HCT116 (cell line): Measurements from ENCODE around the gene CTSL. TPM values are rescaled to one million over a fixed set of nuclear protein-coding genes. Genes with fewer than 3 reads are reported as not detected.

Experiments
- ATAC-seq: fragments of 200-7000 bp; cut with Tn5 transposase; 2 replicates; pipeline ENCODE4 v1.9.1; 2020; ENCODE audit warnings: mild to moderate bottlenecking, moderate library complexity
- BruUV-seq: library from RNA; stranded (reverse); fragments of 400-500 nt; replicated peaks from 2 replicates; lab custom pipeline; 2021; lab: Mats Ljungman, UMichigan
- CTCF ChIA-PET: fragments of 300-600 bp; sonication (Branson Sonifier 250); formaldehyde crosslinking; loops from one replicate; lab custom pipeline; 2021; ENCODE audit warnings: antibody characterized with exemption; lab: Charles Lee
- POLR2A ChIA-PET: fragments of 300-600, 350-600 bp; sonication (Branson Sonifier 250); formaldehyde crosslinking; loops from one replicate; lab custom pipeline; 2021; ENCODE audit warnings: antibody characterized with exemption; lab: Charles Lee
- RAD21 ChIA-PET, 2 experiments: fragments of 300-600 bp; sonication (Branson Sonifier 250); formaldehyde crosslinking; loops; one replicate each; lab custom pipeline; 2023; ENCODE audit warnings: low total read pairs in 2 of 2; ENCODE audit not compliant: uncharacterized antibody in 2 of 2, unreplicated experiment in 2 of 2, low non-redundant PET in 1 of 2; lab: Charles Lee
- DNase-seq: peaks from one replicate; pipeline ENCODE4 v3.0.0-alpha.2; 2010; ENCODE audit warnings: low read depth, low spot score
- H2AFZ ChIP-seq: fragments of 200-600 bp; shearing (Covaris generic), sonication (generic); 2 replicates; pipeline ENCODE4 v1.6.1; 2017; ENCODE audit warnings: low read depth, mixed run types, mixed read lengths, antibody characterized with exemption, low read length; ENCODE audit not compliant: poor library complexity, severe bottlenecking
- H3K27ac ChIP-seq: 2 replicates; pipeline ENCODE4 v1.5.1; 2012; ENCODE audit warnings: low read depth, low read length
- H3K27me3 ChIP-seq: fragments of 200-600 bp; sonication (generic); 2 replicates; pipeline ENCODE4 v1.6.1; 2016; ENCODE audit warnings: mixed run types, low read length, mixed read lengths; ENCODE audit not compliant: insufficient read depth
- H3K36me3 ChIP-seq, 2 experiments: fragments of 200-500 bp in 1 of 2; fragments of 200-600 bp in 1 of 2; sonication (Bioruptor generic) in 1 of 2; sonication (generic) in 1 of 2; 2 replicates each; pipeline versions ENCODE4 v1.5.1 to v1.6.1; 2014 to 2016; ENCODE audit warnings: low read length in 2 of 2, inconsistent platforms in 1 of 2, mixed read lengths in 1 of 2, mixed run types in 1 of 2; ENCODE audit not compliant: insufficient read depth in 2 of 2, control insufficient read depth in 1 of 2
- H3K4me1 ChIP-seq, 2 experiments: fragments of 200-600 bp in 1 of 2; sonication (generic) in 1 of 2; 2 replicates each; pipeline versions ENCODE4 v1.5.1 to v1.6.1; 2012 to 2017; ENCODE audit warnings: low read length in 2 of 2, inconsistent platforms in 1 of 2, mild to moderate bottlenecking in 1 of 2, mixed read lengths in 1 of 2, mixed run types in 1 of 2, moderate library complexity in 1 of 2; ENCODE audit not compliant: insufficient read depth in 2 of 2, control insufficient read depth in 1 of 2
- H3K4me2 ChIP-seq: fragments of 200-600 bp; sonication (generic); 2 replicates; pipeline ENCODE4 v1.6.1; 2017; ENCODE audit warnings: mixed run types, low read length, mixed read lengths
- H3K4me3 ChIP-seq, 2 experiments: fragments of 200-600 bp in 1 of 2; sonication (generic) in 1 of 2; replicated peaks in 1 of 2; 2 replicates each; pipeline ENCODE4 v1.5.1; 2011 to 2016; ENCODE audit warnings: low read length in 2 of 2, control low read depth in 1 of 2, low read depth in 1 of 2, mild to moderate bottlenecking in 1 of 2, mixed read lengths in 1 of 2, mixed run types in 1 of 2
- H3K79me2 ChIP-seq: fragments of 200-600 bp; sonication (generic); 2 replicates; pipeline ENCODE4 v1.6.1; 2017; ENCODE audit warnings: mild to moderate bottlenecking, mixed run types, low read length, moderate library complexity, mixed read lengths; ENCODE audit not compliant: insufficient read depth
- H3K9ac ChIP-seq: fragments of 200-600 bp; sonication (generic); 2 replicates; pipeline ENCODE4 v1.6.1; 2016; ENCODE audit warnings: low read length, mixed read lengths
- H3K9me2 ChIP-seq: fragments of 200-600 bp; sonication (generic), shearing (Covaris generic); 2 replicates; pipeline ENCODE4 v1.6.1; 2017; ENCODE audit warnings: mixed run types, mild to moderate bottlenecking, moderate library complexity; ENCODE audit not compliant: insufficient read depth
- H3K9me3 ChIP-seq, 2 experiments: fragments of 200-500 bp in 1 of 2; fragments of 200-600 bp in 1 of 2; sonication (Bioruptor generic) in 1 of 2; sonication (generic) in 1 of 2; 2 replicates each; pipeline ENCODE4 v1.6.1; 2014 to 2017; ENCODE audit warnings: low read length in 2 of 2, mixed read lengths in 2 of 2, inconsistent platforms in 1 of 2, low read depth in 1 of 2, mild to moderate bottlenecking in 1 of 2, mixed run types in 1 of 2, moderate library complexity in 1 of 2; ENCODE audit not compliant: control insufficient read depth in 1 of 2, insufficient read depth in 1 of 2
- H4K20me1 ChIP-seq: fragments of 200-600 bp; sonication (generic), shearing (Covaris generic); 2 replicates; pipeline ENCODE4 v1.6.1; 2017; ENCODE audit warnings: mixed run types, mild to moderate bottlenecking, moderate library complexity; ENCODE audit not compliant: insufficient read depth
- CEBPB ChIP-seq: IDR thresholded peaks from 2 replicates; pipeline ENCODE4 v1.6.1; 2012; ENCODE audit warnings: low read depth
- EZH2phosphoT487 ChIP-seq: fragments of 200-600 bp; IDR thresholded peaks from 2 replicates; pipeline ENCODE4 v1.6.1; 2018; ENCODE audit warnings: antibody characterized with exemption, borderline replicate concordance
- FOSL1 ChIP-seq: IDR thresholded peaks from 2 replicates; pipeline ENCODE4 v1.6.1; 2012; ENCODE audit warnings: low read depth
- JUND ChIP-seq: IDR thresholded peaks from 2 replicates; pipeline ENCODE4 v1.6.1; 2012
- POLR2AphosphoS5 ChIP-seq: IDR thresholded peaks from 2 replicates; pipeline ENCODE4 v1.6.1; 2011; ENCODE audit warnings: mild to moderate bottlenecking, low read depth, low read length, moderate library complexity
- RAD21 ChIP-seq: IDR thresholded peaks from 2 replicates; pipeline ENCODE4 v1.6.1; 2012; ENCODE audit warnings: low read depth, mild to moderate bottlenecking
- SIN3A ChIP-seq: IDR thresholded peaks from 2 replicates; pipeline ENCODE4 v1.6.1; 2012; ENCODE audit warnings: low read depth
- YY1 ChIP-seq: IDR thresholded peaks from 2 replicates; pipeline ENCODE4 v1.6.1; 2011; ENCODE audit warnings: low read length, low read depth, moderate library complexity, mild to moderate bottlenecking; ENCODE audit not compliant: insufficient replicate concordance; ENCODE audit errors: extremely low read depth
- ZFX ChIP-seq: fragments of 450-650 bp; IDR thresholded peaks from 2 replicates; pipeline ENCODE4 v1.6.1; 2017
- intact Hi-C: fragments of 100-400 bp; cut with micrococcal nuclease; formaldehyde crosslinking; loops from 2 replicates; pipeline ENCODE4 v1.10.0; 2022
- total RNA-seq: library from RNA; stranded (reverse); gene quantifications from one replicate; pipeline ENCODE4 v1.2.1, GENCODE V29; 2021; ENCODE audit not compliant: unreplicated experiment
- TF ChIP-seq, protein P1 (sequence below): IDR thresholded peaks from 2 replicates; pipeline ENCODE4 v1.6.1; 2011; ENCODE audit warnings: mild to moderate bottlenecking, low read length, moderate library complexity; ENCODE audit not compliant: insufficient replicate concordance; ENCODE audit errors: extremely low read depth
- TF ChIP-seq, protein P2 (sequence below): IDR thresholded peaks from 2 replicates; pipeline ENCODE4 v1.6.1; 2012; ENCODE audit warnings: low read depth

The CTSL gene
- total RNA-seq, 1 experiment from 2014 or later: 63.1 TPM

DNA sequence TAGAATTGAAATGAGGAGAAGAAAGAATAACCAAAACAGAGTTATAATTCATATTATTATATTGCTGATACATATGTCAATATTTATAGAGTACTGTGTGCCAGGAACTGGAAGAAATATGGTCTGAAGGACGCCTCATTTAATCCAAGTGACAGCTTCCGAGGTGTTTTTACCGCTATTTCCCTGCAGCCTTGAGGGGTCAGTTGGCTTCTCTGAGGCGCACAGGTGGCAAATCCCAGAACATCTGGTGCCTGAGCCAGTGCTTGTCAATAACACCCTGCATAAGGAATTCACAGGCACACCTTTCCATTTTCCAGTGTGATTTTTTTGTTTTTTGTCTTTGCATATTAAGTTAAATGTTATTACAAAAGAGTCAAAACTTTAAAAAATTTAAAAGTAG, 43.3 kb upstream of the CTSL start:
- Histone ChIP-seq H3K4me3 (no peak overlapping the region), H4K20me1 (no peaks in the 10 kb centered on the region), H3K9me3 (no peaks in the 10 kb centered on the region), H3K9me2 (no peaks in the 10 kb centered on the region), H3K79me2 (no peaks in the 10 kb centered on the region), H3K4me1 (peaks cover 0 to 4% of the 10 kb centered on the region in 2 experiments; a peak in 1 of 4 replicates), H3K36me3 (no peaks in the 10 kb centered on the region), H3K4me2 (no peak overlapping the region), H3K27me3 (no peaks in the 10 kb centered on the region), H3K9ac (no peak overlapping the region), H2AFZ (no peak overlapping the region), H3K27ac (no peak overlapping the region)
- POLR2A ChIA-PET: interaction anchor here (0.7 kb wide), 1 partner anchor 28 kb away, joined by 3 read pairs; no protein-coding TSS in a partner anchor
- RAD21 ChIA-PET: no interaction called here
- intact Hi-C loops: loop anchor here (10.0 kb wide), 1 partner anchor 1322 kb away; no protein-coding TSS in a partner anchor
- no peak for TF ChIP-seq YY1
- no peak for TF ChIP-seq EZH2phosphoT487
- no peak for TF ChIP-seq RAD21
- TF ChIP-seq ZFX: no peak
- no peak for TF ChIP-seq SIN3A
- no peak for TF ChIP-seq FOSL1
- TF ChIP-seq, protein P1, sequence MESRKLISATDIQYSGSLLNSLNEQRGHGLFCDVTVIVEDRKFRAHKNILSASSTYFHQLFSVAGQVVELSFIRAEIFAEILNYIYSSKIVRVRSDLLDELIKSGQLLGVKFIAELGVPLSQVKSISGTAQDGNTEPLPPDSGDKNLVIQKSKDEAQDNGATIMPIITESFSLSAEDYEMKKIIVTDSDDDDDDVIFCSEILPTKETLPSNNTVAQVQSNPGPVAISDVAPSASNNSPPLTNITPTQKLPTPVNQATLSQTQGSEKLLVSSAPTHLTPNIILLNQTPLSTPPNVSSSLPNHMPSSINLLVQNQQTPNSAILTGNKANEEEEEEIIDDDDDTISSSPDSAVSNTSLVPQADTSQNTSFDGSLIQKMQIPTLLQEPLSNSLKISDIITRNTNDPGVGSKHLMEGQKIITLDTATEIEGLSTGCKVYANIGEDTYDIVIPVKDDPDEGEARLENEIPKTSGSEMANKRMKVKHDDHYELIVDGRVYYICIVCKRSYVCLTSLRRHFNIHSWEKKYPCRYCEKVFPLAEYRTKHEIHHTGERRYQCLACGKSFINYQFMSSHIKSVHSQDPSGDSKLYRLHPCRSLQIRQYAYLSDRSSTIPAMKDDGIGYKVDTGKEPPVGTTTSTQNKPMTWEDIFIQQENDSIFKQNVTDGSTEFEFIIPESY: no peak
- no peak for TF ChIP-seq CEBPB
- TF ChIP-seq, protein P2, sequence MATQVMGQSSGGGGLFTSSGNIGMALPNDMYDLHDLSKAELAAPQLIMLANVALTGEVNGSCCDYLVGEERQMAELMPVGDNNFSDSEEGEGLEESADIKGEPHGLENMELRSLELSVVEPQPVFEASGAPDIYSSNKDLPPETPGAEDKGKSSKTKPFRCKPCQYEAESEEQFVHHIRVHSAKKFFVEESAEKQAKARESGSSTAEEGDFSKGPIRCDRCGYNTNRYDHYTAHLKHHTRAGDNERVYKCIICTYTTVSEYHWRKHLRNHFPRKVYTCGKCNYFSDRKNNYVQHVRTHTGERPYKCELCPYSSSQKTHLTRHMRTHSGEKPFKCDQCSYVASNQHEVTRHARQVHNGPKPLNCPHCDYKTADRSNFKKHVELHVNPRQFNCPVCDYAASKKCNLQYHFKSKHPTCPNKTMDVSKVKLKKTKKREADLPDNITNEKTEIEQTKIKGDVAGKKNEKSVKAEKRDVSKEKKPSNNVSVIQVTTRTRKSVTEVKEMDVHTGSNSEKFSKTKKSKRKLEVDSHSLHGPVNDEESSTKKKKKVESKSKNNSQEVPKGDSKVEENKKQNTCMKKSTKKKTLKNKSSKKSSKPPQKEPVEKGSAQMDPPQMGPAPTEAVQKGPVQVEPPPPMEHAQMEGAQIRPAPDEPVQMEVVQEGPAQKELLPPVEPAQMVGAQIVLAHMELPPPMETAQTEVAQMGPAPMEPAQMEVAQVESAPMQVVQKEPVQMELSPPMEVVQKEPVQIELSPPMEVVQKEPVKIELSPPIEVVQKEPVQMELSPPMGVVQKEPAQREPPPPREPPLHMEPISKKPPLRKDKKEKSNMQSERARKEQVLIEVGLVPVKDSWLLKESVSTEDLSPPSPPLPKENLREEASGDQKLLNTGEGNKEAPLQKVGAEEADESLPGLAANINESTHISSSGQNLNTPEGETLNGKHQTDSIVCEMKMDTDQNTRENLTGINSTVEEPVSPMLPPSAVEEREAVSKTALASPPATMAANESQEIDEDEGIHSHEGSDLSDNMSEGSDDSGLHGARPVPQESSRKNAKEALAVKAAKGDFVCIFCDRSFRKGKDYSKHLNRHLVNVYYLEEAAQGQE: no peak
- no peak for TF ChIP-seq POLR2AphosphoS5
- TF ChIP-seq JUND: no peak
- CTCF ChIA-PET: no interaction called here
- no peak for ATAC-seq
- BruUV-seq: no TSS peak
- no peak for DNase-seq
